IPS DF 4.7 (cell line): ENCODE measurements around the gene FTCD.
A peak's percentile ranks its signal among the peaks of the same experiment; 100 is the strongest.
"Not testable (repeated sequence)": the region's sequence is repeated elsewhere in the genome, so short reads cannot be mapped to it uniquely, and the experiment has no call there.

Source experiments
- DNase-seq: peaks from one replicate; pipeline ENCODE4 v3.0.0-alpha.2; 2013; ENCODE audit warnings: low spot score; ENCODE audit errors: extremely low read depth

FTCD gene, protein sequence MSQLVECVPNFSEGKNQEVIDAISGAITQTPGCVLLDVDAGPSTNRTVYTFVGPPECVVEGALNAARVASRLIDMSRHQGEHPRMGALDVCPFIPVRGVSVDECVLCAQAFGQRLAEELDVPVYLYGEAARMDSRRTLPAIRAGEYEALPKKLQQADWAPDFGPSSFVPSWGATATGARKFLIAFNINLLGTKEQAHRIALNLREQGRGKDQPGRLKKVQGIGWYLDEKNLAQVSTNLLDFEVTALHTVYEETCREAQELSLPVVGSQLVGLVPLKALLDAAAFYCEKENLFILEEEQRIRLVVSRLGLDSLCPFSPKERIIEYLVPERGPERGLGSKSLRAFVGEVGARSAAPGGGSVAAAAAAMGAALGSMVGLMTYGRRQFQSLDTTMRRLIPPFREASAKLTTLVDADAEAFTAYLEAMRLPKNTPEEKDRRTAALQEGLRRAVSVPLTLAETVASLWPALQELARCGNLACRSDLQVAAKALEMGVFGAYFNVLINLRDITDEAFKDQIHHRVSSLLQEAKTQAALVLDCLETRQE

DNA sequence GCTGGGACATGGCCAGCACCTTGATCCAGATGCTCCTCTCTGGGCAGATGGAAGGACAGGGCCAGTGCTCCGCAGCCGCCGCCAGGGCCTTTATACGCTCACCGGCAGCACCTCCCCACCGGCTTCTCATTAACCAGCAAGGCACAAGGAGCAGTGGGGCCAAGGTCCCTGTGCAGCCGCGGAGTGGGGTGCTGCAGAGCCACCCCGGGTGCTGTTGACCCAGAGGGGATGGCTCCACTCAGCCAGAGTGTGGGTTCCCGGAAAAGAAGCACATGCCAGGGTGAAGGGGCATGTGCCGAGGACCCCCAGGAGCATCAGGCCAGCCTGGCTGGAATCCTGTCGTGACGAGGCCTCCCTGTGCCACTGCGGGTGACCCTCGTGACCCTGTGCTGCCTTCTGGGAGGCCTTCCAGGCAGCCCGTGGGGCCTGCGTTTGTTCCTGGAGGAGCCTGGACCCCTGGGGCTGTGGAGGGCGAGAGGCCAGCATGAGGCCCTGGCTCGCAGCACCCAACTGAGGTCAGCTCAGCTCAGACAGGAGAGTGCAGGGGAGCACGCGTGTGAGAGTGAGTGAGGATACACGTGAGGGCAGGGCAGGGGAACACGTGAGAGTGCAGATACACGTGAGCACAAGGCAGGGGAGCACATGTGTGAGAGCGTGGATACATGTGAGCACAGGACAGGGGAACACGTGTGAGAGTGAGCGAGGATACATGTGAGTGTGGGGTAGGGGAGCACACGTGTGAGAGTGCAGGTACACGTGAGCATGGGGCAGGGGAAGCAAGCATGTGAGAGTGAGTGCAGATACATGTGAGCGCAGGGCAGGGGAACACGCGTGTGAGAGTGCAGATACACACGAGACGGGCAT, at the start of gene FTCD:
Gene FTCD, minus strand, starts transcription at position 66 of the 864 bp plus-strand sequence. Its CDS starts 56 bp downstream, at position 10.
- DNase-seq, result no peak

DNA sequence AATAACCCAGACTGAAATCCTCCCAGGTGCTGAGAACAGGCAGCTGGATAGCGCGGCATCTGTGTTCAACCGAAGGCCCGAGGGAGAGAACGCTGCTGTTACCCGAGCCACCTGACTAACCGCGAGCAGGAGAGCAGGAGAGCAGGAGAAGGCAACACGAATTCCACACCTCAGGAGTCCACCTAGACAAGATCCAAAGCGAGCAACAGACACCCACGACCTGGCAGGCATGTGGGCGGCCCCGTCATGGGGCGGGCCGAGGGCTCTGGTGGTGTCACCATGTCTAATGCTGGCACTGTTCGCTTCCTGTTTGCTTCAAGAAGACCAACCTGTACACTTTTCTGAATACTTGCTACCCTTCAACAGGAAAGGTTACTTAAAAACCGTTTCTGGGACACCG, 49.8 kb upstream of the FTCD start:
- no peak for DNase-seq

DNA sequence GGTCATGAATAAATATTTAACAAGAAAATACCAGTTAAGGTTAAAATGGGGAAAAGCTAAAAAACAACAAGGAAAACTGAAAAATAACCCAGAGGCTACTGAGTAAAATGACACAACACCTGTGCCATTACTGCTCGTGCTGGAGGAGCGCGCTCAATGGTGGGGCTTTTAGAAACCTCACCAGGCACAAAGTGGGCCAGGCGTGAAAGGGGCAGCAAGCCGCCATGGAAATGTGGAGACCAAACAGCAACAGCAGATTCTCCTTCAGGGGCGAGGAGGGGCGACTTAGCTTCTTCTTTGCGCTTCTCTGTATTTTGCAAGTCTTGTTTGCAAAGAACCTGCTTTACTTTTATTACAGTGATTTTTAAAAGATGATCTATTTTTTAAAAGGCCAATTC, 47.8 kb upstream of the FTCD start:
- no peak for DNase-seq

DNA sequence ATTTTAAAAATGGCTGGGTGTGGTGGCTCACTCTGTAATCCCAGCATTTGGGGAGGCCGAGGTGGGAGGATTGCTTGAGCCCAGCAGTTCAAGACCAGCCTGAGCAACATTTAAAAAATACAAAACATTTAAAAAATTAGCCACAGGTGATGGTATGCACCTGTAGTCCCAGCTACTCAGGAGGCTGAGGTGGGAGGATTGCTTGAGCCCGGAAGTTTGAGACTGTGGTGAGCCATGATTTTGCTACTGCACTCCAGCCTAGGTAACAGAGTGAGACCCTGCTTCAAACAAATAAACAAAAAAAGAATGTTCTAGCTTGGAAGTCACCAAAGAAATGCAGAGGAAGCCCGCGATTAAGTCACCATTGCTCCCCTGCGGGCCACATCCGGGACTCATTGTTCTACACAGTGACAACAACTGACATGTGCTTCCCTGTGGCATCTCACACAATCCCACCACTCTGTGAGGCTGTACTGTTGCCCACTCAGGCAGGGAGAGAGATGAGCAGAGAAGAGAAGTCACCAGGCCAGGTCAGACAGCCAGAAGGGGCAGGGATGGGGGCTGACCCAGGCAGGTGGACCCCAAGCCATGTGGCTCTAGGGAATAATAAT, 47.3 kb upstream of the FTCD start:
- peak; percentile 16 for DNase-seq

DNA sequence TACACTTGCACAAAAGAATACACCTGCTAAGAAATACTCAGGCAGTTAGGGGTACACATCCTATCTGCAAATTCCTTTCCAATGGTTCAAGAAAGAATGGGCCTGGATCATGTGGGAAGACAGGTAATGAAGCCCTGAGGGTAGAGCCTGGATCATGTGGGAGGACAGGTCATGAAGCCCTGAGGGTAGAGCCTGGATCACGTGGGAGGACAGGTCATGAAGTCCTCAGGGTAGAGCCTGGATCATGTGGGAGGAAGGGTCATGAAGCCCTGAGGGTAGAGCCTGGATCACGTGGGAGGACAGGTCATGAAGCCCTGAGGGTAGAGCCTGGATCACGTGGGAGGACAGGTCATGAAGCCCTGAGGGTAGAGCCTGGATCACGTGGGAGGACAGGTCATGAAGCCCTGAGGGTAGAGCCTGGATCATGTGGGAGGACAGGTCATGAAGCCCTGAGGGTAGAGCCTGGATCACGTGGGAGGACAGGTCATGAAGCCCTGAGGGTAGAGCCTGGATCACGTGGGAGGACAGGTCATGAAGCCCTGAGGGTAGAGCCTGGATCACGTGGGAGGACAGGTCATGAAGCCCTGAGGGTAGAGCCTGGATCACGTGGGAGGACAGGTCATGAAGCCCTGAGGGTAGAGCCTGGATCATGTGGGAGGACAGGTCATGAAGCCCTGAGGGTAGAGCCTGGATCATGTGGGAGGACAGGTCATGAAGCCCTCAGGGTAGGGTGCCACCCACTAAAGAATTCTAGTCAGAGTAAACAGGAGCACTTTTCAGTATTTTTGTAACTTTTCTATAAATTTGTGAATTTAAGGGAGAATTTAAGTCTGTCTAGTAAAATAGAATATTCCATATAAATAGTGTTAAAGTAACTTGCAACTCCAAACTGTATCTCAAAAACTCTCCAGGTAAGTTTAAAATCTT, 45.8 kb upstream of the FTCD start:
- DNase-seq, result not testable (repeated sequence)

DNA sequence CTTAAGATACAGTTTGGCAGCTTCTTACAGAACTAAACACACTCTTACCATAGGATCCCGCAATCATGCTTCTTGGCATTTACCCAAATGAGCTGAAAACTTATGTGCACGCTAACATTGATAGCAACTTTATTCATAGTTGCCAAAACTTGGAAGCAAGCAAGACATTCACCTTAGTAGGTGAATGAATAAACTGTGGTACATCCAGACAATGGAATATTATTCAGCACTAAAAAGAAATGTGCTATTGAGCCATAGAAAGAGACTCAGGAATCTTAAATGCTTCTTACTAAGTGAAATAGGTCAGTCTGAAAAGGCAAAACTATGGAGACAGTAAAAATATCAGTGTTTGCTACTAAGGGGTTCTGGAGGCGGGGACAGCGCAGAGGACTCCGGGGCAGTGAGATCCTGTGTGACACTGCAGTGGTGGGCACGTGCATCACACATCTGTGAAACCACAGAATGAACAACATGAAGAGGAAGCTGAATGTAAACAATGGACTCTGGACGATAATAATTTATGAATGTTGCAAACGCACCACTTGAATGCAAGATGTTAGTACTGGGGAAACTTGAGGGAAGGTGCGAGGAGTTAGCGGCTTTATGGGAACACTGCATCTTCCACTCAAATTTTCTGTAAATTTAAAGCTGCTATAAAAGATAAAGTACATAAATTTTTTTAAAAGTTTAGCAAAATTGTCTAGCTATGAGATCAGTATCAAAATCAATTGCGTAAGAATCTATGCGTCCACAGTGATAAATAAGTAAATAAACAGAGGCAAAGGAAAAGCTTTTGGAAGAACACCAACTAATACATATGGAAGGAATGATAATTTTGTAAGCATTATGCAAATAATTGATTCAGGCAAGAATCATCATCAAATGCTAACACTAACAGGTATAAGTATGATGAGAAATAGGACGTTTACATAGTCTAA, 44.3 kb upstream of the FTCD start:
- DNase-seq, result no peak

DNA sequence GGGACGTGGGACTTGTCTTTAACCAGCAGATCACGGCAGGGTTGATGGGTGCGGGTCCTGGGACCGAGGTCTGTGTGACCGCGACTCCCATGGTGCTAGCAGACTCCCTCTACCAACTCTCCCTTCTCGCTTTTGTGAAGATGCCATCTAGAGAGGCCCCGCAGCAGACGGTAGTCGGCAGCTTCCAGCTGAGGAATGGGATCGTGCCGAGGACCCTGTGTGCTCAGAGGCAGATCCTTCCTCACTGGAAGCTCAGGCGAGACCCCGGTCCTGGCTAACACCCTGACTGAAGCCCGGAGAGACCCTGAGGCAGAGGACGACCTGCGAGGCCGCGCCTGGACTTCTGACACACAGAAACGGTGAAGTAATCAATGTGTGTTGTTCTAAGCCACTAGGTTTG, 41.4 kb upstream of the FTCD start:
- DNase-seq, result no peak

DNA sequence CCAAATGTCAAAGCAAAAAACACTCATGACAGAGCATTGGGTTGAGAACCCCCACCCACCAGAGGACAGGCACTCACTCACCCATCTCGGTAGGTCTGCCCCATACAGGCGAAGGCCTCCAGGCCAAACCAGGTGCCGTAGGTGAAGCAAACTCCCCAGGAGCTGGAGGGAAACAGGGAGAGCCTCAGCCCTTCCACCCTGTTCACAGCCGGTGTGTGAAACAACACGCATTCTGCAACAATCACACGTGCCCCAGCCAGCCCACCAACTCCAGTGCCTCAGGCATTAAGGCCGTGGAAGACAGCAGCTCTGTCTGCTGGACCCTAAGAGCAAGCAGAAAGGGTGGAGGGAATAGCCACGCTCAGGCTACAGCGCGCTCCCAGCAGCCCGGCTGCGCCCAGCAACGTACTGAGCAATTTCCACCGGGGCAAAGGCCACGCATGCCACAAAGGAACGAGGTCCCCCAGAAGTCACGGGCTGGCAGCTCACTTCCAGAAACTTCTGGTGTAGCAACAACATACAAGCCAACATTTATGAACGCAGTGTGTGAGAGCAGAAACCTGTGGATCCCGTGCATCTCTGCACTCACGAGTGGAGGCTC, 40.3 kb upstream of the FTCD start:
- DNase-seq, result no peak

DNA sequence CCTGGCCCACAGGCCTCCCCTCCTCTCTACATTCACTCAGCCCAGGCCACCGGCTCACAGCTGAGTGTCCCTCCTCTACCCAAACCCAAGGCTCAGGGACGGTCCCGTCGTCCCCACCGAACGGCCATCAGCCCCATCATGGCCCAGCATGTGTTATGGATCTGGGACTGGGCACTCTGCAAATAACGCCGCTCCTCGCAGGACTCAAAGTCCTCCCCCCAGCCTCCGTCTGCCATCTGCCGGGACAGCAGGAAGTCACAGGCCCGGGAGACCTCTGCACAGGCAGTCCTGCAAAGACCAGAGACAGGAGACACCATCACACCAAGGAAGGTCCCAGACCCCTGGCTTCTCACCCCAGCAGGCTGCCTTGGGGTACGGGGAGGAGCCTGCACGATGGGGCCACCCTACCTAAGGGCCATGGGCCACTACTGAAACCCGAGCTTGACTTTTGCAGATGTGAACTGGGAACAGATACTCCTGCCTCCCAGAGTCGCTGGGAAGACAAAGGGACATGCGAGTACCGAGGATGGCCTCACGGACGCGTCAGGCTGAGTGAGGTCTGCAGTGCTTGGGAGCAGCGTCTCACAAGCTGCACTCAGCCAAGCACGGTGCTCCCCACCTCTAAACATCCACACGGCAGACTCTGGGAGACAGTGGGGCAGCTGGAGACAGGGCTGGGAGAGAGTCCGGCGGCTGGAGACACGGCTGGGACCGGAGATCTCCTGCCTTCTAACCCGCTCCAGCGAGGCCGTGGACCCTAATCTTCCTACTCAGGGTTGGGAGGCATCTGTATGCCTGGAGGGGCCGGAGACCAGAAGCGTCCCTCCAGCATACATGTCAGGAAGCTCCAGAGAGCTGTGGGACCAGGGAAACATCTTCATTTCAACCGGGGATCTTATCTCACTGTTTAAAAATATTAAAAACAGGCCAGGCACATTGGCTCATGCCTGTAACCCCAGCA, 39.3 kb upstream of the FTCD start:
- no peak for DNase-seq

DNA sequence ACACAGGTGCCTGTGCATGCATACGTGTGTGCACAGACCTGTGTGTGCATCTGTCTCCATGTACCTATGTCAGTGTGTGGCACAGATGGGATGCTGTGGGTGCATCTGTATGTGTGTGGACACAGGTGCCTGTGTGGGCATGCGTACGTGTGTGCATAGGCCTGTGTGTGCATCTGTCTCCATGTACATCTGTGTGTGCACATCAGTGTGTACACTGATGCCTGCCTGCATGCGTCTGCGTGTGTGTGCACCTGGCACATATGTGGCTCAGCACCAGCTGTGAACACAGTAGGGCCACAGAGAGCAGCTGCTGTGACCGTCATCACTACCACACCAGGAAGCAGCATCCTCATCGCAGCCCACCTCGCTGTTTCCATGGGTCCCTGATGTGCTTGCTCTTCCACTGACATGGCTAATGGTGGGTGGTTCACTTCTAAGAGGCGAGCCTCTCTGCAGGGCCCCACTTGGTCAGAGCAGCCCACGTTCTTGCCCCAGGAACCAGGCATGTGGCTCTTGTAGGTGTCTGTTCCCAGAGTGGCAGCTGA, 38.5 kb upstream of the FTCD start:
- no peak for DNase-seq

DNA sequence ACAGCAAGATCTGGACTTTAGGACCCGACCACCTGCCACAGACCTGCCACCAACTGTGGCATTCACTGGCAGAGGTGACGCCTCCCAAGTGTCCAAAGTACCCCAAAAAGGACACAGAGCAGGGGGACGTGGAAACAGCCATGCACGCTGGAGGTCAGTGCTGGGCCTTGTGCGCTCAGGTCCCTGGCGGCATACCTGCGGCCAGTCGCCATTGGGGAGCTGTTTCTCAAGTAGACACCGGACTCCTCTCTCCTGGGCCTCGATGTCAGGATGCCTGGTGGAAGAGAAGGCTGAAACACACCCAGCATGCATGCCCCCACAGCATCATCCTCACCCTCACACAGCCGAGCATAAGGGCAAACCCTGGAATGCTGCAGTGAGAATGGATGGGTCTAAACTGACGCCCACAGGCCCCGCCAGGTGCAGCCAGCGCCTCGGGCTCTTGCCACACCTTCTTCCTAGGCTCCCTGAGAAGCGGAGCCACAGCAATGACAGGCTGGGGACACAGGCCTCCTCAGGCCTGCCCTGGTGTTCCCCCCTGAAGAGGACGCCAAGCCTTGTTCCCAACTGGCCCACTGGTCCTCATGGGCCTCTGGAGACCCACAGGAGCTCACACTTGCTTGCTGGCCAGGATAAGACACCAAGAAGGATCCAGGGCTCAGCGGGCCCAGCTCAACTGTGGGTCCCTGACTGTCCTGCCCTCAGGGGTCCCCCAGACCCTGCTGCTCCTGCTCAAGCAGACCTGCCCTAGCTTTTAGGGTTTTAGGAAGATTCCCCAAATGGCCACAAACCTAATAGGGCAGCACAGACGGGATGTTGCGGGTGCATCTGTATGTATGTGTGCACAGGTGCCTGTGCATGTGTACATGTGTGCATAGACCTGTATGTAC, 36.6 kb upstream of the FTCD start:
- DNase-seq, result no peak

DNA sequence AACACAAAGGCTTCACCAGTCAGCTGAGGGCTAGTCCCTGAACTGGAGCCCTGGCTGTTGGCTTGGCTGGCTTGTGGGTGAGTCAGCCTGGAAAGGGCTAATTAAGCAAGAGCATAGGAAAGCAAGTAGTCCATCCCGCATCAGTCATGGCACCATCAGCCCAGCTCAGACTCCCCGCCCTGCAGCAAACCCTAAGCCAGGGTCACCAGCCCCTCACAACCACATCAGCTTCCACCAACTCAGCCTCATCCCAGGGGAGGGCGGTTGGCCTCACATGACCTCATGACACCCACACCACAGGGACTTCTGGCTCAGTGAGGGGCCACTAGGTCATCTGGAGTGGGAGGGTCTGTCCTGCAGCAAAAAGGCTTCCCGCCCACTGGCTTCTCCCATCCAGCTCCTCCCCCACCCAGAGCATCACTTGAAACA, 35.9 kb upstream of the FTCD start:
- no peak for DNase-seq

DNA sequence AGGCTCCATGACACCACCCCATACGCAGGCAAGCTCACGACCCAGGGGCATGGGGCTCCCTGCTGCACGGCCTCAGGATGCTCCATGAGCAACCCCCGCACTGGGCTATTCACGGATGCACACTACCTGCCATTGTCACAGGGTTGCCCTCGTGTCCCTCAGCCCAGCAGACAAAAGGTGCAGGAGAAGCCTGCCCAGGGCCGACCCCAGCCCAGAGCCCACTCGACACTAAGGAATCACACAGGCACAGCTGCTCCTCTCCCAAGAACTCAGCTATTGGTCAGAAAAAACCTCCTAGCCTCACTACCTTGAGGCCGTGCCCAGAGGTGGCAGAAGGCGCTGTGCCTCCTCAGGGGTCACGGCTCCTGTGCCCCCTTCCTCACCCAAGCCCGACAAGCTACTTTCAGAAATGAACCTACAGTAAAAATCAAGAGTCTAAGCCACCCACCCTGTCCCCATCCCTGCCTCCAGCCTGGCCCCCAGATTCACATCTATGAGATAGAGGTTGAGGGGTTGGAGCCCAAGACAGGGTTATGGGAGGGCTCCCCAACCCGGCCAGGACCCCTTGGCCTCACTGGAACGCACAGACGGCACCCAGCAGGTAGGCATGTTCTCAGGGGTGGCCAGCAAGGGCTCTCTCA, 35.2 kb upstream of the FTCD start:
- no peak for DNase-seq

DNA sequence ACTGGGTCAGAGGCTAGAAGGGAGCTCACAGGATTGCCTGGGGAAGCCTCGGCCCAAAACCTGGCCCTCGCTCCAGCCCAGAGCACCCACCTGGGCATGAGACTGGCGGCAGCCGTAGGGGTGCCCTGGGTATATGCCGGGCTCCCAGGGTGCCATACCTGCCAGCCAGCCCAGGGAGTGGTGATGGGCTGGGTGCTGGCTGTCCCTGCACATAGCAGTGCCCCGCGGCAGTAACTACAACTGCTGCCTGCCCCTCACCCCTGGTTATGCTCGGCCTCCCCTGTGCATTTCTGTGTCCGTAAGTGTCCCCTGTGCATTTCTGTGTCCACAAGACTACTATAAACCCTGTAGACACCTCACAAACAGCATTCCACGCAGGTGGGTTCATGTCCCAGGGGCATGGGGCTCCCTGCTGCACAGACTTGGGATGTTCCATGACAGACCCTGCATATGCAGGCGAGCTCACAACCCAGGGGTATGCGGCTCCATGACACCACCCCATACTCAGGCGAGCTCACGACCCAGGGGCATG, 34.6 kb upstream of the FTCD start:
- no peak for DNase-seq

DNA sequence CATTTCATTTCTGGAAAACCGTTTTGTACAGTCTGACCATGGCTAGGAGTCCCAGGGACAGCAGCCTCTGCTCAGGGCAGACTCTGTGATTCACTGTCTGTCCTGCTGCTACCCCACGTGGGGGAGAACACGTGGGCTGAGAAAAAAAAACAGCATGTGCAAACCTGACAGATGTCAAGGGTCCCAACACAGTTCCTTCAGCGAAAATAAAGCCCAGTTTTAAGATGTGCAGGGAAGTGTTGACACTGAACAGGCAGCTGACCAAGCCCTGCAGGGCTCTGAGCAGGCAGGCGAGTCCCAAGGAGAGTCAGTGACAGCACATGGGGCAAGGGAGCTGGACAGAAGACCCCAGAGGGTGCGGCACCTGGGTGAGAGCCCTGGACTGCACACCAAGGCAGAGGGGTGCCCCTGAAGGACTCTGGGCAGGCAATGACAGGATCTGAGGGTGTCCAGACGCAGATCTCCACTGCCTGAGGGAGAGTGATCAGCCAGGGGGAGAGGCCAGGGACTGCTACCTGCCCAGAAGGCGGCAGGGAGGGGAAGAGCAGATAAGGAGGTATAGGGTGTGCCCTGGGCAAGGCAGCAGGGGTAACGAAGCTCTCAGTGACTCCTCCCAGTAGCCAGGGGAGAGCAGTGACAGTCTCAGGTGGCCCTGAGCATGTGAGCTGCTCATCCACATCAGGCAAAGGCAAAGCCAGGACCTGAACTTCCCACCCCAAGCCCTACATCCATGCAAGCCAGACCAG, 34.0 kb upstream of the FTCD start:
- DNase-seq, result no peak
